ENCODE measurements around the gene UBASH3A. TPM values are rescaled to one million over a fixed set of nuclear protein-coding genes. Genes with fewer than 3 reads are reported as not detected.
A peak's percentile ranks its signal among the peaks of the same experiment; 100 is the strongest.
"Not testable (repeated sequence)": the region's sequence is repeated elsewhere in the genome, so short reads cannot be mapped to it uniquely, and the experiment has no call there.

UBASH3A gene
- total RNA-seq, 2 experiments from 2014 or later, result not detected

DNA sequence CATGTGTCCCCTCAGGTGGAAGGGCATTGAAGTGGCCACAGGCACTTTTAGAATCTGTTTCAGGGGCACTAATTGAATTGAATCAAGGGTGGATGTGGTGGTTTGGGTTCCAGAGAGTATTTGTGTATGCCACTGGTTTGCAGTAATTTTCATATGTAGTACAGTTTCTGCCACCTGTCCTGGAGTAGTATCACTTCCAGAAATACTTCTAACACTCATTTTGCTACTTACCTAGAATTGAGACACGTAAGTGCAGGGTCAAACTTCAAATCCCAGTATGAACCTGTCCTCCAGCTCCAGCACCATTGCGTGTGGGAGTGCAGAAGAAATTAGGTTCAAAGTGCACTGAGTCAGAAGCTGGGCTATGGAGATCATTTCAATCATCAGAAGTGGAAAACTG is 65.6 kb downstream of the UBASH3A start:
- Histone ChIP-seq H3K4me1 (ENCODE audit: insufficient read depth, low read length, poor library complexity, severe bottlenecking) (peaks cover 72% of the 10 kb centered on the region), H3K79me2 (ENCODE audit: insufficient read depth, low read depth, low read length) (no peaks in the 10 kb centered on the region), H3K9me3 (ENCODE audit: low read length) (no peaks in the 10 kb centered on the region), H3K4me2 (ENCODE audit: low read length) (peak overlapping the region; percentile 63), H3K36me3 (ENCODE audit: insufficient read depth, low read length) (no peaks in the 10 kb centered on the region), H4K20me1 (ENCODE audit: insufficient read depth, low read length) (no peaks in the 10 kb centered on the region), H3K9me2 (ENCODE audit: insufficient read depth, low read length) (no peaks in the 10 kb centered on the region), H3K4me3 (ENCODE audit: low read depth, low read length, poor library complexity, severe bottlenecking) (peak overlapping the region; percentile 28), H3K27ac (ENCODE audit: low read depth, low read length, poor library complexity, severe bottlenecking) (peak overlapping the region; percentile 73), H2AFZ (ENCODE audit: low read length) (peak overlapping the region; percentile 68)
- intact Hi-C loops (cut with micrococcal nuclease; ENCODE audit: unreplicated experiment), result loop anchor here (2.0 to 10.0 kb wide), 3 partner anchors 68 to 604 kb away; no protein-coding TSS in a partner anchor
- POLR2A ChIA-PET, result interaction anchor here (0.6 to 1.9 kb wide), 5 partner anchors 8 to 280 kb away, joined by 3 to 13 read pairs (median 5); no protein-coding TSS in a partner anchor
- TF ChIP-seq EZH2phosphoT487 (IDR thresholded peaks at IDR 0.05; ENCODE audit: borderline replicate concordance, low read depth, low read length), result no peak
- peak; percentile 65 for DNase-seq (ENCODE audit: low spot score)
- no TSS peak for BruUV-seq (replicated peaks)
- CTCF ChIA-PET (ENCODE audit: unreplicated experiment), result interaction anchor here (1.2 kb wide), 1 partner anchor 67 kb away, joined by 4 read pairs; no protein-coding TSS in a partner anchor

DNA sequence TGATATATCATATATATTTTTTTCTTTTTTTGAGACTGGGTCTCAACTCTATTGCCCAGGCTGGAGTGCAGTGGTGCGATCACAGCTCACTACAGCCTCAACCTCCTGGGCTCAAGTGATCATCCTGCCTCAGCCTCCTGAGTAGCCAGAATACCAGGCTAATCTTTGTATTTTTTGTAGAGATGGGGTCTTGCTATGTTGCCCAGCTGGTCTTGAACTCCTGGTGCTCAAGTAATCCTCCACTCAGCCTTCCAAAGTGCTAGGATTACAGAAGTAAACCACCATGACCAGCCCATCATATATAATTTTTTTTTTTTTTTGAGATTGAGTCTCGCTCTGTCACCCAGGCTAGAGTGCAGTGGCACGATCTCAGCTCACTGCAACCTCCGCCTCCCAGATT is 66.0 kb downstream of the UBASH3A start:
- H3K79me2 ChIP-seq (ENCODE audit: insufficient read depth, low read depth, low read length); H3K4me3 ChIP-seq (ENCODE audit: low read depth, low read length, poor library complexity, severe bottlenecking); CTCF ChIA-PET (ENCODE audit: unreplicated experiment); H2AFZ ChIP-seq (ENCODE audit: low read length); H3K9me3 ChIP-seq (ENCODE audit: low read length); H3K9me2 ChIP-seq (ENCODE audit: insufficient read depth, low read length); DNase-seq (ENCODE audit: low spot score); H3K36me3 ChIP-seq (ENCODE audit: insufficient read depth, low read length); H4K20me1 ChIP-seq (ENCODE audit: insufficient read depth, low read length); BruUV-seq (replicated peaks): not testable (repeated sequence)
- POLR2A ChIA-PET, result interaction anchor here (1.9 kb wide), 1 partner anchor 67 kb away, joined by 13 read pairs; no protein-coding TSS in a partner anchor
- peak overlapping the region; percentile 63 for H3K4me2 ChIP-seq (ENCODE audit: low read length)
- H3K4me1 ChIP-seq (ENCODE audit: insufficient read depth, low read length, poor library complexity, severe bottlenecking), result peaks cover 67% of the 10 kb centered on the region
- intact Hi-C loops (cut with micrococcal nuclease; ENCODE audit: unreplicated experiment), result loop anchor here (2.0 to 10.0 kb wide), 3 partner anchors 67 to 605 kb away; no protein-coding TSS in a partner anchor
- H3K27ac ChIP-seq (ENCODE audit: low read depth, low read length, poor library complexity, severe bottlenecking), result peak overlapping the region; percentile 73

GRCh38 chr21:42471206-42471605 is 67.5 kb downstream of the UBASH3A start:
- Histone ChIP-seq H3K4me2 (ENCODE audit: low read length) (peak overlapping the region; percentile 45), H4K20me1 (ENCODE audit: insufficient read depth, low read length) (no peaks in the 10 kb centered on the region), H3K4me1 (ENCODE audit: insufficient read depth, low read length, poor library complexity, severe bottlenecking) (peaks cover 55% of the 10 kb centered on the region), H2AFZ (ENCODE audit: low read length) (peak overlapping the region; percentile 79; the same call in 1 of the 2 replicates), H3K27ac (ENCODE audit: low read depth, low read length, poor library complexity, severe bottlenecking) (peak overlapping the region; percentile 37), H3K4me3 (ENCODE audit: low read depth, low read length, poor library complexity, severe bottlenecking) (no peak overlapping the region), H3K79me2 (ENCODE audit: insufficient read depth, low read depth, low read length) (no peaks in the 10 kb centered on the region), H3K36me3 (ENCODE audit: insufficient read depth, low read length) (no peaks in the 10 kb centered on the region), H3K9me3 (ENCODE audit: low read length) (no peaks in the 10 kb centered on the region), H3K9me2 (ENCODE audit: insufficient read depth, low read length) (no peaks in the 10 kb centered on the region)
- DNase-seq (ENCODE audit: low spot score), result no peak
- CTCF ChIA-PET (ENCODE audit: unreplicated experiment), result no interaction called here
- TF ChIP-seq, protein P1, sequence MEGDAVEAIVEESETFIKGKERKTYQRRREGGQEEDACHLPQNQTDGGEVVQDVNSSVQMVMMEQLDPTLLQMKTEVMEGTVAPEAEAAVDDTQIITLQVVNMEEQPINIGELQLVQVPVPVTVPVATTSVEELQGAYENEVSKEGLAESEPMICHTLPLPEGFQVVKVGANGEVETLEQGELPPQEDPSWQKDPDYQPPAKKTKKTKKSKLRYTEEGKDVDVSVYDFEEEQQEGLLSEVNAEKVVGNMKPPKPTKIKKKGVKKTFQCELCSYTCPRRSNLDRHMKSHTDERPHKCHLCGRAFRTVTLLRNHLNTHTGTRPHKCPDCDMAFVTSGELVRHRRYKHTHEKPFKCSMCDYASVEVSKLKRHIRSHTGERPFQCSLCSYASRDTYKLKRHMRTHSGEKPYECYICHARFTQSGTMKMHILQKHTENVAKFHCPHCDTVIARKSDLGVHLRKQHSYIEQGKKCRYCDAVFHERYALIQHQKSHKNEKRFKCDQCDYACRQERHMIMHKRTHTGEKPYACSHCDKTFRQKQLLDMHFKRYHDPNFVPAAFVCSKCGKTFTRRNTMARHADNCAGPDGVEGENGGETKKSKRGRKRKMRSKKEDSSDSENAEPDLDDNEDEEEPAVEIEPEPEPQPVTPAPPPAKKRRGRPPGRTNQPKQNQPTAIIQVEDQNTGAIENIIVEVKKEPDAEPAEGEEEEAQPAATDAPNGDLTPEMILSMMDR (conservative IDR thresholded peaks at IDR 0.05; ENCODE audit: low read length), result no peak
- no peak for TF ChIP-seq EZH2phosphoT487 (IDR thresholded peaks at IDR 0.05; ENCODE audit: borderline replicate concordance, low read depth, low read length)
- POLR2A ChIA-PET, result no interaction called here
- BruUV-seq (replicated peaks), result no TSS peak
- intact Hi-C loops (cut with micrococcal nuclease; ENCODE audit: unreplicated experiment), result no loop called here
